Astrocyte (in vitro differentiated cells and primary cell): Measurements from ENCODE around the gene BCAT1. TPM values are rescaled to one million over a fixed set of nuclear protein-coding genes. Genes with fewer than 3 reads are reported as not detected.

ENCODE experiments used
- DNase-seq: peaks from one replicate; pipeline ENCODE4 v3.0.0-alpha.2; 2010; ENCODE audit warnings: low read depth
- FAIRE-seq: peaks from 2 replicates; lab custom pipeline; 2011; peaks lifted over from hg19 to GRCh38; lab: Jason Lieb, UNC
- H2AFZ ChIP-seq: 2 replicates; pipeline ENCODE4 v1.6.0; 2012; ENCODE audit warnings: low read depth, low read length, inconsistent platforms
- H3K27ac ChIP-seq: 2 replicates; pipeline ENCODE4 v1.5.1; 2011; ENCODE audit warnings: low read depth, low read length, inconsistent platforms
- H3K27me3 ChIP-seq: 2 replicates; pipeline ENCODE4 v1.6.0; 2011; ENCODE audit warnings: low read length, inconsistent platforms; ENCODE audit not compliant: insufficient read depth
- H3K36me3 ChIP-seq: 2 replicates; pipeline ENCODE4 v1.5.1; 2011; ENCODE audit warnings: low read length, inconsistent platforms; ENCODE audit not compliant: insufficient read depth
- H3K4me1 ChIP-seq: 2 replicates; pipeline ENCODE4 v1.5.1; 2011; ENCODE audit warnings: low read length, inconsistent platforms; ENCODE audit not compliant: insufficient read depth
- H3K4me2 ChIP-seq: 2 replicates; pipeline ENCODE4 v1.6.0; 2012; ENCODE audit warnings: low read length, inconsistent platforms
- H3K4me3 ChIP-seq: 2 replicates; pipeline ENCODE4 v1.5.1; 2011; ENCODE audit warnings: low read depth, mild to moderate bottlenecking, low read length, inconsistent platforms; ENCODE audit not compliant: insufficient read depth
- H3K79me2 ChIP-seq: 2 replicates; pipeline ENCODE4 v1.6.0; 2012; ENCODE audit warnings: mild to moderate bottlenecking, low read length, inconsistent platforms; ENCODE audit not compliant: insufficient read depth
- H3K9ac ChIP-seq: 2 replicates; pipeline ENCODE4 v1.6.0; 2012; ENCODE audit warnings: mild to moderate bottlenecking, low read length, inconsistent platforms
- H3K9me3 ChIP-seq: 2 replicates; pipeline ENCODE4 v1.5.1; 2012; ENCODE audit warnings: low read depth, mild to moderate bottlenecking, low read length, inconsistent platforms; ENCODE audit not compliant: insufficient read depth
- H4K20me1 ChIP-seq: 2 replicates; pipeline ENCODE4 v1.6.0; 2012; ENCODE audit warnings: low read length, inconsistent platforms; ENCODE audit not compliant: insufficient read depth
- H3K27ac Mint-ChIP-seq: one replicate; pipeline ENCODE4 v1.8.0; 2021; ENCODE audit warnings: mild to moderate bottlenecking, mixed read lengths; ENCODE audit not compliant: unreplicated experiment
- H3K27me3 Mint-ChIP-seq: one replicate; pipeline ENCODE4 v1.8.0; 2021; ENCODE audit warnings: low read depth, mixed read lengths; ENCODE audit not compliant: unreplicated experiment
- H3K36me3 Mint-ChIP-seq: one replicate; pipeline ENCODE4 v1.8.0; 2021; ENCODE audit warnings: low read depth, mixed read lengths; ENCODE audit not compliant: unreplicated experiment
- H3K4me1 Mint-ChIP-seq: one replicate; pipeline ENCODE4 v1.8.0; 2021; ENCODE audit warnings: low read depth, mixed read lengths; ENCODE audit not compliant: unreplicated experiment
- H3K4me3 Mint-ChIP-seq: one replicate; pipeline ENCODE4 v1.8.0; 2021; ENCODE audit warnings: mild to moderate bottlenecking, moderate library complexity, mixed read lengths; ENCODE audit not compliant: unreplicated experiment
- H3K9me3 Mint-ChIP-seq: one replicate; pipeline ENCODE4 v1.8.0; 2021; ENCODE audit warnings: mild to moderate bottlenecking, mixed read lengths; ENCODE audit not compliant: unreplicated experiment
- CTCF ChIP-seq: IDR thresholded peaks from 2 replicates; pipeline ENCODE4 v1.5.1; 2011; ENCODE audit warnings: low read depth, mild to moderate bottlenecking, inconsistent platforms, low read length, moderate library complexity; ENCODE audit not compliant: insufficient read depth
- EZH2 ChIP-seq: IDR thresholded peaks from 2 replicates; pipeline ENCODE4 v1.6.1; 2012; ENCODE audit warnings: mild to moderate bottlenecking, low read length, inconsistent platforms; ENCODE audit not compliant: insufficient read depth
- total RNA-seq: library from RNA; stranded (reverse); gene quantifications from 2 replicates; pipeline ENCODE4 v1.2.1, GENCODE V29; 2021

BCAT1 gene
- total RNA-seq, 1 donor from 2014 or later, result 476 TPM

DNA sequence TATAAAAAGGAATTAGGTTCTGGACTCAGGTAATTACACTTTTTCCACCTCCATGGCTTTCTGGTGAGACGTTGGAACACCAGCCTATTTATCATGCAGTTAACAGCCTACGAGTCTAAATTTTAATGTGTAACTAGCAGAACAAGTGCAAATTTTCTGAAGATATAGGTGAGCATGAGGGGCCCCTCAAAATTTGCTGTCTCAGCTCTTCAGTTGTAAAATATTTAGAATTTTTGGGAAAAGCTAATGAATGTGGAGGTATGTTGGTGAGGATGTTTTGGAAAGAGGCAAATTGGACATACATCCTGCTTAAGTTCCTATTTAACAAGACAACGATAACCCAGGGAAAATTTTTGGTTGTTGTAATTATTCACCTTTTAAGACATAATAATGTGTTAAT, 25.3 kb upstream of the BCAT1 start:
- no peak overlapping the region for H2AFZ ChIP-seq
- no peaks in the 10 kb centered on the region for H3K27me3 Mint-ChIP-seq
- peaks cover 3% of the 10 kb centered on the region for H3K9me3 Mint-ChIP-seq
- H3K9ac ChIP-seq, result no peak overlapping the region
- no peak overlapping the region for H3K4me3 ChIP-seq
- no peaks in the 10 kb centered on the region for H3K4me1 ChIP-seq
- H3K27ac Mint-ChIP-seq, result no peak overlapping the region
- no peak overlapping the region for H3K4me3 Mint-ChIP-seq
- H3K79me2 ChIP-seq, result no peaks in the 10 kb centered on the region
- H3K27ac ChIP-seq, result no peak overlapping the region
- no peaks in the 10 kb centered on the region for H3K4me1 Mint-ChIP-seq
- no peak overlapping the region for H3K4me2 ChIP-seq
- DNase-seq, result no peak
- no peaks in the 10 kb centered on the region for H3K36me3 ChIP-seq
- H3K36me3 Mint-ChIP-seq, result no peaks in the 10 kb centered on the region
- H3K9me3 ChIP-seq, result no peaks in the 10 kb centered on the region
- no peaks in the 10 kb centered on the region for H3K27me3 ChIP-seq
- no peak for FAIRE-seq
- no peaks in the 10 kb centered on the region for H4K20me1 ChIP-seq
- TF ChIP-seq EZH2 (no peak), CTCF (no peak)

DNA sequence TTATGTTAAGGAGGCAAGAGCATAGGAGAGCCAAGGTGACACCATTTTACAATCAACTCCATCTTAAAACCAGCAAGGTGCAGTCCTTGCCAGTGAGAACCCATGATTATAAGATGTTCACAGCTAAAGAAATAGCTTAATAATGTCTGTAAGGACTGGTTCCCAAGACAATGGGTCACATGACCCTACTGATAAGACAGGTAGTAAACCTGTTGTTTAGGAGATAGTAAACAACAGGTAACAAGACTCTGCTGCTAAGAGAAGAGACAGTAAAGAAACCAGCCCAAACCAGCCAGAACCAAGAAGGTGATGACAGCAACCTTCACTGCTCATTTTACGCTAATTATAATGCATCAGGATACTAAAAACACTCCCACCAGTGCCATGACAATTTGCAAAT, 23.2 kb upstream of the BCAT1 start:
- Mint-ChIP-seq H3K27me3 (no peaks in the 10 kb centered on the region), H3K9me3 (peaks cover 3% of the 10 kb centered on the region), H3K4me1 (no peaks in the 10 kb centered on the region), H3K4me3 (no peak overlapping the region), H3K36me3 (no peaks in the 10 kb centered on the region), H3K27ac (no peak overlapping the region)
- no peak for DNase-seq
- no peaks in the 10 kb centered on the region for H3K4me1 ChIP-seq
- H3K79me2 ChIP-seq, result no peaks in the 10 kb centered on the region
- no peaks in the 10 kb centered on the region for H3K27me3 ChIP-seq
- TF ChIP-seq CTCF (no peak), EZH2 (no peak)
- H3K4me3 ChIP-seq, result no peak overlapping the region
- no peak overlapping the region for H2AFZ ChIP-seq
- H3K27ac ChIP-seq, result no peak overlapping the region
- no peak overlapping the region for H3K4me2 ChIP-seq
- no peaks in the 10 kb centered on the region for H3K9me3 ChIP-seq
- no peak overlapping the region for H3K9ac ChIP-seq
- H4K20me1 ChIP-seq, result no peaks in the 10 kb centered on the region
- no peaks in the 10 kb centered on the region for H3K36me3 ChIP-seq
- FAIRE-seq, result no peak

GRCh38 chr12:24970177-24970576, 21.3 kb upstream of the BCAT1 start:
- no peak overlapping the region for H3K4me2 ChIP-seq
- TF ChIP-seq CTCF, result no peak
- TF ChIP-seq EZH2, result no peak
- no peaks in the 10 kb centered on the region for H3K36me3 ChIP-seq
- H2AFZ ChIP-seq, result no peak overlapping the region
- H3K9me3 Mint-ChIP-seq, result peaks cover 3% of the 10 kb centered on the region
- no peak for DNase-seq
- H3K36me3 Mint-ChIP-seq, result no peaks in the 10 kb centered on the region
- no peaks in the 10 kb centered on the region for H3K27me3 ChIP-seq
- no peaks in the 10 kb centered on the region for H3K4me1 ChIP-seq
- no peak for FAIRE-seq
- no peak overlapping the region for H3K27ac ChIP-seq
- H3K79me2 ChIP-seq, result no peaks in the 10 kb centered on the region
- no peaks in the 10 kb centered on the region for H4K20me1 ChIP-seq
- H3K27me3 Mint-ChIP-seq, result no peaks in the 10 kb centered on the region
- no peak overlapping the region for H3K27ac Mint-ChIP-seq
- no peak overlapping the region for H3K4me3 Mint-ChIP-seq
- no peak overlapping the region for H3K9ac ChIP-seq
- H3K4me3 ChIP-seq, result no peak overlapping the region
- no peaks in the 10 kb centered on the region for H3K4me1 Mint-ChIP-seq
- no peaks in the 10 kb centered on the region for H3K9me3 ChIP-seq
